Choroid plexus epithelial cell (primary cell): Measurements from ENCODE around the gene CISH.

ENCODE experiments used
- DNase-seq: peaks from one replicate; pipeline ENCODE4 v3.0.0-alpha.2; 2010; ENCODE audit warnings: low read depth
- H3K4me3 ChIP-seq: 2 replicates; pipeline ENCODE4 v1.5.1; 2011; ENCODE audit warnings: low read depth, mild to moderate bottlenecking, control low read depth, low read length, moderate library complexity
- TF ChIP-seq, protein P1 (sequence below): conservative IDR thresholded peaks from 2 replicates; pipeline ENCODE4 v1.5.1; 2011; ENCODE audit warnings: low read depth, mild to moderate bottlenecking, control low read depth, inconsistent platforms, low read length, moderate library complexity

The CISH gene

DNA sequence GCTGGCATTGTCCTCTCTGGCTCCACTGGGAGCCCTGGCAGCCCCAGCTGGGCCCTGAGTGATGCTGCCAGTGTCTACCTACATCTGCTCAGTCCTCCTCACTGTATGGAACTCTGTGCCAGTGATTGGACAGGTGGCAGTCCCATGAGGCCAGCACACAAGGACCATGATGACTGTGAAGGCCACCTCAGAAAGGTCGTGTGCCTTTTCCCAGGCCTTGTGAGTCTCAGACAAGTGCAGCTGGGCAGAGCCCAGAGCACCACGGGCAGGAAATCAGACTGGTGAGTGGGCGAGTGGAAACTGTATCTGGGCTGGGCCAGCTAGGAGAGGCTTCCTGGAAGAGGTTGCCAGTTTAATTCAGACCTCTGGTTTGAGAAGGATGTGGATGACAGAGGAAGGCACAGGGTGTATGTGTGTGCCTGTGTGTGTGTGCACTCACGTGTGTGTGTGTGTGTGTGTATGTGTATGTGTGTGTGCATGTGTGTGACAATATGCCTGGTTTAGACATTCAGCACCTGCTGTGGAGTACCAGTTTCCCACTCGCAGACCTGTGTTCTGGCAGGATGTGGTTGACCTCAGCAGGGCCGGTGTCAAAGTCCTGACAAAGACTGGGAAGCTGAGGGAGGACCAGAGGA is 12.4 kb upstream of the CISH start:
- no peak for DNase-seq
- no peak overlapping the region for H3K4me3 ChIP-seq
- TF ChIP-seq, protein P1, sequence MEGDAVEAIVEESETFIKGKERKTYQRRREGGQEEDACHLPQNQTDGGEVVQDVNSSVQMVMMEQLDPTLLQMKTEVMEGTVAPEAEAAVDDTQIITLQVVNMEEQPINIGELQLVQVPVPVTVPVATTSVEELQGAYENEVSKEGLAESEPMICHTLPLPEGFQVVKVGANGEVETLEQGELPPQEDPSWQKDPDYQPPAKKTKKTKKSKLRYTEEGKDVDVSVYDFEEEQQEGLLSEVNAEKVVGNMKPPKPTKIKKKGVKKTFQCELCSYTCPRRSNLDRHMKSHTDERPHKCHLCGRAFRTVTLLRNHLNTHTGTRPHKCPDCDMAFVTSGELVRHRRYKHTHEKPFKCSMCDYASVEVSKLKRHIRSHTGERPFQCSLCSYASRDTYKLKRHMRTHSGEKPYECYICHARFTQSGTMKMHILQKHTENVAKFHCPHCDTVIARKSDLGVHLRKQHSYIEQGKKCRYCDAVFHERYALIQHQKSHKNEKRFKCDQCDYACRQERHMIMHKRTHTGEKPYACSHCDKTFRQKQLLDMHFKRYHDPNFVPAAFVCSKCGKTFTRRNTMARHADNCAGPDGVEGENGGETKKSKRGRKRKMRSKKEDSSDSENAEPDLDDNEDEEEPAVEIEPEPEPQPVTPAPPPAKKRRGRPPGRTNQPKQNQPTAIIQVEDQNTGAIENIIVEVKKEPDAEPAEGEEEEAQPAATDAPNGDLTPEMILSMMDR = no peak

DNA sequence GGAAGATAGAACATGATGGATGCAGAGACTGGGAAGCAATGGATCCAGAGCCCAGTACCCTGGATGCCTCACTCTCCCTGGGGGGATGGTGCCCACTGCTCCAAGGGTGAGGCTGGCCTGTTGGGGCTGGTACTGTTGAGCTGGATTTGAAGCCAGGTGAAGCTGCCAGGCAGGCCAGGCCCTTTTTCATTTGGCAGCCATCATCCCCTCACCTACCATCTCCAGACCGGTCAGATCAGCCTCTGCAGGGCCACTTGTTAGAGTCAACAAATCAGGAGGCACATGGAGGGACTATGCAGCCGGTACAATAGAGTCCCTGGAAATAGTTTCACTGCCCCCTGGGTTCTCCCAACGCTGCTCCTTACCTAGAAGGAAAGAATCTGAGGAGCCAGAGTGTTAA is 11.3 kb upstream of the CISH start:
- no peak for DNase-seq
- TF ChIP-seq, protein P1 = no peak
- H3K4me3 ChIP-seq = no peak overlapping the region

DNA sequence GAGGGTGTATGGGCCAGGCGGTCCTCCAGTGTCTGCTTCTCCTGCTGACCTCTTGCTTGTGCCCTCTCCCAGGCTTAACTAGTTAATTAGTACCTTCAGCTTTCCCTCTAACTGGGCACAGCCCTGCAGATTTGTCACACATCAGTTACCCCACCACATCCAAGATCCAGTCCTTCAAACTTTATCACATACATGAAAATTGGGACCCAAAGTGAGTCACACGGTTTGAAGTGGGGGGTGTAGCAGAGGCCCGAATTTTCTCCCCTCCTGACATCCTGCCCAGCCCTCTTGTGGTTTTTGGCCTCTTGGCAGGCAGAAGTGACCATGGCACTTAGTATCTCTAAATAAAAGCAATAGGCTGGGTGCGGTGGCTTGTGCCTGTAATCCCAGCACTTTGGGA is 9.2 kb upstream of the CISH start:
- DNase-seq = no peak
- H3K4me3 ChIP-seq = no peak overlapping the region
- TF ChIP-seq, protein P1 = no peak

DNA sequence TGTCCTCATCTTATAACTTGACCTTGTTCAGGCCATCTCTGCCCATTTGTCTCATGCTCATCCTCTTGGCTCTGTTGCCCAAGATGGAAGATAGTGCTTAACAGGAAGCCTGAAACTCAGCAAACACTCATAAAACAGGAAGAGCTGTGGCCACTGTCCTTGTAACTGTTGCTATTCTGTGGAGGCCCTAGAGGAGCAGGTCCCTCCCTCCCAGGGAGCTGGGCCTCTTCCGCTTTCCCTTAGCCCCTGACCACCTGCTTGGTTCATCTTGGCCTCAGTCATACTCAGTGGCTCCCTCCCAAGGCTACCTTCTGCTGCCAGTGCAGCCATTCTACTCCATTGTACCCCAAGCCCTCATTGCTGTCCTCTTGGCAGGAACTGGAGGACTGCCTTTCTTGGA is 8.8 kb upstream of the CISH start:
- TF ChIP-seq, protein P1 = no peak
- no peak for DNase-seq
- no peak overlapping the region for H3K4me3 ChIP-seq

DNA sequence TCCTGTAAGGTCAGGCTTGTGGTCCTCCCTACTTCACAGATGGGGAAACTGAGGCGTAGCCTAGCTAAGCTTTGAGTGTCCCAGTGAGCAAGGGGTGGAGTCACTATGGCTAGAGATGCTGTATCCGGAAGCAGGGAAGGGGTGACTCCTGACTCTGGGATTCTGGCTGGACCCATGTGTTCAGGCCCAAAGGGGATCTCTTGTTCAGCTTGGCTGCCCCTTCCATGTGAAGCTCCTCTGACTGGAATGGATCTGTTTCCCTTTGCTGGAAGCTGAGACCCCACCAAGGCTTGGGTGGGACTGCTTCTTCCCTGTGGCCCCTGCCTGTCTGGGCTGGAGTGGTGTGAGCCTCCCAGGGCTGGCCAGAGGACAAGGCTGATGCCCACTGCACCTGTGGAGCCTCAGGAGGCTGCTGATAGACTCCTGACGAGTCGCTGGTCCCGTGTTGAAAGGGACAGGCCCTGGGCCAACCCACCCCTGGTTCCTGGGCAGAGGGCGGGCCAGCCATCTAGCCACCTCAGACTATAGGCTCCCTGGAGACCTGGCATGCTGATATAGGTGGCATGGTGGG is 6.4 kb upstream of the CISH start:
- DNase-seq = no peak
- H3K4me3 ChIP-seq = peak overlapping the region; percentile 82
- TF ChIP-seq, protein P1 = no peak

DNA sequence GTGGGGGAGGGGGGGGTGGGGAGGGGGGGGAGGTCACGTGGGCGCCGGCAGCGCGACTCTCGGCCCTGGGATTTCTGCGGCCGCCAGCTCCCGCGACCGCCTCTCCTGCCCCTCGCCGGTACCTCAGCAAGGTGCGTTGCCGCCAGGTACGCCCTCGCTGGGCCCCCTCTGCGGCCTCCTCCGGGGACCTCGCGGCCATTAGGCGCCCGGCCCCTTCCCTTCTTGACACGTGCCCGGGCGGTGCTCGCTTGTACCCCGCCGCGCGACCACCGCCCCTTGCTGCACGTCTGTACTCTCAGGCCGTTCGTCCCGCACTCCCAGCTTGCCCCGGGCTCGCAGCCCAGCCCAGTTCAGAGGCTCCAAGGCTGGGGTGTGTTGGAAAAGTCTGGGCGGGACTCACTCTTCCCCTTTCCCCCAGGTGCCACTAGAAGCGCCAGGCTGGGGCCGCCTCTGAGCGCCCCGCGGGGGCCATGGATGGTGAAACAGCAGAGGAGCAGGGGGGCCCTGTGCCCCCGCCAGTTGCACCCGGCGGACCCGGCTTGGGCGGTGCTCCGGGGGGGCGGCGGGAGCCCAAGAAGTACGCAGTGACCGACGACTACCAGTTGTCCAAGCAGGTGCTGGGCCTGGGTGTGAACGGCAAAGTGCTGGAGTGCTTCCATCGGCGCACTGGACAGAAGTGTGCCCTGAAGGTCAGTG is 5.7 kb upstream of the CISH start, which contains the start of gene MAPKAPK3:
TSS of gene MAPKAPK3 (plus strand) at position 56 of the 696 bp plus-strand sequence. CDS start at position 471, 415 bp downstream.
- TF ChIP-seq, protein P1 = no peak
- peak within 1 kb of the TSS; percentile 82 for H3K4me3 ChIP-seq
- no peak for DNase-seq
